Measurements from ENCODE around the gene CD164L2.

GRCh38 chr1:27363766-27364695 lies 19.1 kb downstream of the CD164L2 start:
- TF ChIP-seq POLR2A (IDR thresholded peaks at IDR 0.05) (no peak), CTCF (IDR thresholded peaks at IDR 0.05) (no peak)

All from thyroid gland (tissue), 4 donors.